Measurements from ENCODE around the gene HECA.

GRCh38 chr6:139131736-139132280 lies 3.1 kb upstream of the HECA start:
- no peak for TF ChIP-seq RAD21 (IDR thresholded peaks at IDR 0.05)
- no peak for TF ChIP-seq MAX (IDR thresholded peaks at IDR 0.05)
- no peak for TF ChIP-seq CTCF (IDR thresholded peaks at IDR 0.05; ENCODE audit: low read depth, low read length, missing input control)
- no peak for TF ChIP-seq JUND (IDR thresholded peaks at IDR 0.05)
- TF ChIP-seq REST (IDR thresholded peaks at IDR 0.05) = no peak
